ENCODE results near the gene PNMA6F. TPM values are rescaled to one million over a fixed set of nuclear protein-coding genes. Genes with fewer than 3 reads are reported as not detected.

PNMA6F gene
- total RNA-seq, 5 donors from 2014 or later (not counting 1 experiment from before 2014, with no cell fraction given), result not detected

- CTCF ChIA-PET, result no interaction called here
- peaks cover 25% of the 10 kb centered on the region for H3K36me3 Mint-ChIP-seq
- H3K36me3 ChIP-seq (ENCODE audit: control insufficient read depth in 2 of 2, extremely low read depth in 1 of 2, insufficient read depth in 1 of 2, low read length in 1 of 2), result peaks cover 13 to 21% of the 10 kb centered on the region in 2 donors
These were observed 26.9 kb upstream of the PNMA6F start for GRCh38 chrX:153348421-153348820.

DNA sequence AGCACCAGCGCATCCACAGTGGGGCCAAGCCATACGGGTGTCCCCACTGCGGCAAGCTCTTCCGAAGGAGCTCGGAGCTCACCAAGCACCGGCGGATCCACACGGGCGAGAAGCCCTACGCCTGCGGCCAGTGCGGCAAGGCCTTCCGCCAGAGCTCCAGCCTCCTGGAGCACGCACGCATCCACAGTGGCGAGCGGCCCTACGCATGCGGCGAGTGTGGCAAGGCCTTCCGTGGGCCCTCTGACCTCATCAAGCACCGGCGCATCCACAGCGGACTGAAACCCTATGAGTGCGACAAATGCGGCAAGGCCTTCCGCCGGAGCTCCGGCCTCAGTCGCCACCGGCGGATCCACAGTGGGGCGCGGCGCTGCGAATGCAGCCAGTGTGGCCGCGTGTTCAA lies 26.0 kb upstream of the PNMA6F start:
- no peak overlapping the region for H3K27ac Mint-ChIP-seq
- H3K36me3 Mint-ChIP-seq, result peaks cover 26% of the 10 kb centered on the region
- Histone ChIP-seq H3K4me3 (ENCODE audit: control insufficient read depth in 1 of 2, extremely low read depth in 1 of 2, low read length in 1 of 2) (no peak overlapping the region), H3K36me3 (ENCODE audit: control insufficient read depth in 2 of 2, extremely low read depth in 1 of 2, insufficient read depth in 1 of 2, low read length in 1 of 2) (peaks cover 13 to 21% of the 10 kb centered on the region in 2 donors), H3K27me3 (replicated peaks in 1 of 2; ENCODE audit: control insufficient read depth in 2 of 2, extremely low read depth in 1 of 2, insufficient read depth in 2 of 2, low read length in 1 of 2) (no peaks in the 10 kb centered on the region), H3K4me1 (ENCODE audit: control insufficient read depth in 1 of 2, extremely low read depth in 1 of 2, insufficient read depth in 2 of 2, low read length in 2 of 2) (peaks cover 11 to 13% of the 10 kb centered on the region in 2 experiments), H3K27ac (ENCODE audit: low read length) (no peak overlapping the region), H3K9me3 (no peaks in the 10 kb centered on the region)
- WGBS (ENCODE audit: insufficient coverage), result 91% methylated on average over 7 of the region's 38 CpGs
- DNase-seq (no peak), ATAC-seq (replicated peaks in 1 of 4) (no peak)
- ChIA-PET CTCF (no interaction called here), POLR2A (no interaction called here)
- H3K4me1 Mint-ChIP-seq, result peaks cover 16 to 33% (median 20%) of the 10 kb centered on the region in 3 donors
- no peak overlapping the region for H3K4me3 Mint-ChIP-seq
- H3K27me3 Mint-ChIP-seq, result peaks cover 0 to 5% of the 10 kb centered on the region in 2 donors
- H3K9me3 Mint-ChIP-seq, result no peaks in the 10 kb centered on the region

More at GRCh38 chrX:153348421-153348820, 26.9 kb upstream of the PNMA6F start:
- no peak for DNase-seq
- Histone ChIP-seq H3K27me3 (replicated peaks in 1 of 2; ENCODE audit: control insufficient read depth in 2 of 2, extremely low read depth in 1 of 2, insufficient read depth in 2 of 2, low read length in 1 of 2) (no peaks in the 10 kb centered on the region), H3K9me3 (no peaks in the 10 kb centered on the region), H3K4me3 (ENCODE audit: control insufficient read depth in 1 of 2, extremely low read depth in 1 of 2, low read length in 1 of 2) (no peak overlapping the region), H3K4me1 (ENCODE audit: control insufficient read depth in 1 of 2, extremely low read depth in 1 of 2, insufficient read depth in 2 of 2, low read length in 2 of 2) (peaks cover 7 to 9% of the 10 kb centered on the region in 2 experiments), H3K27ac (ENCODE audit: low read length) (no peak overlapping the region)
- Mint-ChIP-seq H3K4me3 (no peak overlapping the region), H3K4me1 (peaks cover 9 to 24% (median 11%) of the 10 kb centered on the region in 3 donors), H3K27ac (no peak overlapping the region), H3K27me3 (peaks cover 0 to 5% of the 10 kb centered on the region in 2 donors), H3K9me3 (no peaks in the 10 kb centered on the region)
- WGBS (ENCODE audit: insufficient coverage), result 80% methylated on average over 2 of the region's 8 CpGs
- POLR2A ChIA-PET, result no interaction called here
- ATAC-seq (replicated peaks in 1 of 4), result no peak

GRCh38 chrX:153343674-153344073 lies 22.1 kb upstream of the PNMA6F start:
- ATAC-seq (replicated peaks in 1 of 4) (peak in 2 of 4 experiments; percentile 13 to 36), DNase-seq (no peak)
- 100% methylated on average over 1 of the region's 2 CpGs for WGBS (ENCODE audit: insufficient coverage)
- POLR2A ChIA-PET, result no interaction called here
- Mint-ChIP-seq H3K27ac (peak overlapping the region; percentile 83 to 94), H3K9me3 (peaks cover 0 to 16% (median 0%) of the 10 kb centered on the region in 3 donors), H3K4me3 (peak overlapping the region in 2 of 3 donors; percentile 46 to 55), H3K27me3 (peaks cover 0 to 4% of the 10 kb centered on the region in 2 donors), H3K36me3 (peaks cover 48% of the 10 kb centered on the region), H3K4me1 (peaks cover 43 to 48% (median 47%) of the 10 kb centered on the region in 3 donors)
- H3K9me3 ChIP-seq, result no peaks in the 10 kb centered on the region
- CTCF ChIA-PET, result no interaction called here
- peaks cover 9 to 32% of the 10 kb centered on the region in 2 donors for H3K36me3 ChIP-seq (ENCODE audit: control insufficient read depth in 2 of 2, extremely low read depth in 1 of 2, insufficient read depth in 1 of 2, low read length in 1 of 2)
- H3K27ac ChIP-seq (ENCODE audit: low read length), result peak overlapping the region; percentile 5
- H3K4me1 ChIP-seq (ENCODE audit: control insufficient read depth in 1 of 2, extremely low read depth in 1 of 2, insufficient read depth in 2 of 2, low read length in 2 of 2), result peaks cover 17 to 26% of the 10 kb centered on the region in 2 experiments
- no peaks in the 10 kb centered on the region for H3K27me3 ChIP-seq (replicated peaks in 1 of 2; ENCODE audit: control insufficient read depth in 2 of 2, extremely low read depth in 1 of 2, insufficient read depth in 2 of 2, low read length in 1 of 2)
- no peak overlapping the region for H3K4me3 ChIP-seq (ENCODE audit: control insufficient read depth in 1 of 2, extremely low read depth in 1 of 2, low read length in 1 of 2)

GRCh38 chrX:153342762-153343558 lies 21.4 kb upstream of the PNMA6F start:
- H3K27ac ChIP-seq (ENCODE audit: low read length), result no peak overlapping the region
- ATAC-seq (replicated peaks in 1 of 4), result peak; percentile 64 to 76 (median 69)
- Mint-ChIP-seq H3K27ac (peak overlapping the region; percentile 83 to 94), H3K4me1 (peaks cover 50 to 56% (median 54%) of the 10 kb centered on the region in 3 donors), H3K9me3 (peaks cover 0 to 16% (median 0%) of the 10 kb centered on the region in 3 donors), H3K27me3 (peaks cover 0 to 4% of the 10 kb centered on the region in 2 donors), H3K36me3 (peaks cover 48% of the 10 kb centered on the region), H3K4me3 (peak overlapping the region in 2 of 3 donors; percentile 46 to 55)
- ChIA-PET CTCF (interaction anchor here in 1 of 2 donors (0.5 kb wide), 1 partner anchor 9 kb away, joined by 4 read pairs; no protein-coding TSS in a partner anchor), POLR2A (interaction anchor here in 1 of 2 donors (0.7 kb wide), 1 partner anchor 9 kb away, joined by 3 read pairs; the partner anchor contains the start of gene ZNF275)
- H3K36me3 ChIP-seq (ENCODE audit: control insufficient read depth in 2 of 2, extremely low read depth in 1 of 2, insufficient read depth in 1 of 2, low read length in 1 of 2), result peaks cover 9 to 29% of the 10 kb centered on the region in 2 donors
- H3K4me3 ChIP-seq (ENCODE audit: control insufficient read depth in 1 of 2, extremely low read depth in 1 of 2, low read length in 1 of 2), result no peak overlapping the region
- no peaks in the 10 kb centered on the region for H3K27me3 ChIP-seq (replicated peaks in 1 of 2; ENCODE audit: control insufficient read depth in 2 of 2, extremely low read depth in 1 of 2, insufficient read depth in 2 of 2, low read length in 1 of 2)
- H3K4me1 ChIP-seq (ENCODE audit: control insufficient read depth in 1 of 2, extremely low read depth in 1 of 2, insufficient read depth in 2 of 2, low read length in 2 of 2), result peaks cover 20 to 32% of the 10 kb centered on the region in 2 experiments
- peak in 1 of 35 experiments; percentile 5 for DNase-seq
- 80% methylated on average over 2 of the region's 9 CpGs for WGBS (ENCODE audit: insufficient coverage)
- no peaks in the 10 kb centered on the region for H3K9me3 ChIP-seq

GRCh38 chrX:153340111-153340510 lies 18.5 kb upstream of the PNMA6F start:
- no peak overlapping the region for H3K27ac Mint-ChIP-seq
- no peak for ATAC-seq (replicated peaks in 1 of 4)
- peaks cover 0 to 16% (median 0%) of the 10 kb centered on the region in 3 donors for H3K9me3 Mint-ChIP-seq
- ChIA-PET POLR2A (no interaction called here), CTCF (no interaction called here)
- Histone ChIP-seq H3K36me3 (ENCODE audit: control insufficient read depth in 2 of 2, extremely low read depth in 1 of 2, insufficient read depth in 1 of 2, low read length in 1 of 2) (peaks cover 3 to 27% of the 10 kb centered on the region in 2 donors), H3K4me1 (ENCODE audit: control insufficient read depth in 1 of 2, extremely low read depth in 1 of 2, insufficient read depth in 2 of 2, low read length in 2 of 2) (peaks cover 26 to 53% of the 10 kb centered on the region in 2 experiments), H3K4me3 (ENCODE audit: control insufficient read depth in 1 of 2, extremely low read depth in 1 of 2, low read length in 1 of 2) (no peak overlapping the region), H3K9me3 (no peaks in the 10 kb centered on the region), H3K27ac (ENCODE audit: low read length) (no peak overlapping the region), H3K27me3 (replicated peaks in 1 of 2; ENCODE audit: control insufficient read depth in 2 of 2, extremely low read depth in 1 of 2, insufficient read depth in 2 of 2, low read length in 1 of 2) (no peaks in the 10 kb centered on the region)
- H3K36me3 Mint-ChIP-seq, result peaks cover 43% of the 10 kb centered on the region
- WGBS (ENCODE audit: insufficient coverage), result no CpG with 5 or more reads among the region's 6 CpGs
- no peak for DNase-seq
- peak overlapping the region in 1 of 3 donors; percentile 1 for H3K4me3 Mint-ChIP-seq
- peaks cover 0 to 4% of the 10 kb centered on the region in 2 donors for H3K27me3 Mint-ChIP-seq
- peaks cover 79 to 82% (median 79%) of the 10 kb centered on the region in 3 donors for H3K4me1 Mint-ChIP-seq

- H3K27ac Mint-ChIP-seq, result no peak overlapping the region
- Histone ChIP-seq H3K27me3 (replicated peaks in 1 of 2; ENCODE audit: control insufficient read depth in 2 of 2, extremely low read depth in 1 of 2, insufficient read depth in 2 of 2, low read length in 1 of 2) (no peaks in the 10 kb centered on the region), H3K27ac (ENCODE audit: low read length) (no peak overlapping the region), H3K9me3 (no peaks in the 10 kb centered on the region), H3K4me3 (ENCODE audit: control insufficient read depth in 1 of 2, extremely low read depth in 1 of 2, low read length in 1 of 2) (no peak overlapping the region), H3K4me1 (ENCODE audit: control insufficient read depth in 1 of 2, extremely low read depth in 1 of 2, insufficient read depth in 2 of 2, low read length in 2 of 2) (peaks cover 26 to 57% of the 10 kb centered on the region in 2 experiments), H3K36me3 (ENCODE audit: control insufficient read depth in 2 of 2, extremely low read depth in 1 of 2, insufficient read depth in 1 of 2, low read length in 1 of 2) (peaks cover 3 to 23% of the 10 kb centered on the region in 2 donors)
- peak overlapping the region in 1 of 3 donors; percentile 12 for H3K4me3 Mint-ChIP-seq
- DNase-seq (no peak), ATAC-seq (replicated peaks in 1 of 4) (no peak)
- peaks cover 78 to 83% (median 81%) of the 10 kb centered on the region in 3 donors for H3K4me1 Mint-ChIP-seq
- peaks cover 0 to 16% (median 0%) of the 10 kb centered on the region in 3 donors for H3K9me3 Mint-ChIP-seq
- ChIA-PET POLR2A (no interaction called here), CTCF (no interaction called here)
- peaks cover 0 to 4% of the 10 kb centered on the region in 2 donors for H3K27me3 Mint-ChIP-seq
- WGBS (ENCODE audit: insufficient coverage), result 100% methylated on average over 1 of the region's 4 CpGs
- H3K36me3 Mint-ChIP-seq, result peaks cover 39% of the 10 kb centered on the region
These were observed 18.1 kb upstream of the PNMA6F start for GRCh38 chrX:153339662-153340061.
